SK-N-DZ (cell line): ENCODE results near the gene LYPD6B. TPM values are rescaled to one million over a fixed set of nuclear protein-coding genes. Genes with fewer than 3 reads are reported as not detected.

Experiments used
- DNase-seq: peaks from one replicate; pipeline ENCODE4 v3.0.0-alpha.2; 2015; ENCODE audit warnings: low spot score
- polyA plus RNA-seq, 2 experiments: library from polyadenylated mRNA; depleted of rRNA; stranded (reverse); fragments of >200 nt; gene quantifications; 2 replicates each; pipeline ENCODE4 v1.2.3, GENCODE V29; 2014

LYPD6B gene
- 0.13 TPM in 1 of 2 replicates, not detected in the other for polyA plus RNA-seq (2014; cell fraction: cytosol; rRNA removed)
- polyA plus RNA-seq (2014; cell fraction: nucleus; rRNA removed): 0.14 and 0.38 TPM in 2 replicates

DNA sequence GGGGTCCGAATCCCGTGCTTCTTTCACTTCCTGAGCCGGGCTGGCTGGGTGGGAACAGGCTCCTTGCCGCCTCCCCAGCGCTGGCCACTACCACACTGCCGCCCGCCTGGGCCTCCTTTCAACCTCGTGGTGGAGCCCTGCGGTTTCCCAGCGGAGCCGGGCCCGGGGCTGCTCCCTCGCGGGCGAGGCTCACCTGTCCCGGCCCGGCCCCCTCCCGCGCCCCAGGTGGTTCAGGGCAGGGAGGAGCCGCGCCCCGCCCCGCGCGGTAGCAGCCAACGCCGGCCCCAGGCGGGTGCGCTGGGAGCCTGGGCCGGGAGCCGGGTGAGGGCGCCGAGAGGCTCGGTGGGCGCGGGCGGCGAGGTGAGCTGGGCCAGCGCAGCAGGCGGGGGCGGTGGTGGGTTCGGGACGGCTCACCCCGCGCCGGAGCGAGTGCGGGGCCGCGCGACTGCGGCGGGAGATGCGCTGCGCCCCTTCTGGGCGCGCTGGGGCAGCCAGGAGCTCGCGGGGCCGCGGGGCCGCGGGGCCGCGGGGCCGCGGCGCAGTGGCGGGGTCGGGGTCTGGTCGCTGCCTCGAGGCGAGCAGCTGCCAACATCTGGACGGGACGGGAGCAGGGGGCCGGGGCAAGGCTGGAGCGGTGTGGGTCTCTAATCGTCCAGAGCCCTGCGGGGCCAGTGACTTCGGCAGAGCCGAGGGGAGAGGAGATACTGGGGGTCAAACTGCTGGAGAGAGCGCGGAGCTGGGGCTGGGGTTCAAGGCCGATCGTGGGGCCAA is at the start of gene LYPD6B:
Gene LYPD6B, plus strand, starts transcription at position 258 of the 771 bp plus-strand sequence. CDS start 92,250 bp downstream, outside the sequence.
- DNase-seq: no peak

GRCh38 chr2:148989882-148990493 is 48.5 kb upstream of the LYPD6B start:
- peak; percentile 69 for DNase-seq

DNA sequence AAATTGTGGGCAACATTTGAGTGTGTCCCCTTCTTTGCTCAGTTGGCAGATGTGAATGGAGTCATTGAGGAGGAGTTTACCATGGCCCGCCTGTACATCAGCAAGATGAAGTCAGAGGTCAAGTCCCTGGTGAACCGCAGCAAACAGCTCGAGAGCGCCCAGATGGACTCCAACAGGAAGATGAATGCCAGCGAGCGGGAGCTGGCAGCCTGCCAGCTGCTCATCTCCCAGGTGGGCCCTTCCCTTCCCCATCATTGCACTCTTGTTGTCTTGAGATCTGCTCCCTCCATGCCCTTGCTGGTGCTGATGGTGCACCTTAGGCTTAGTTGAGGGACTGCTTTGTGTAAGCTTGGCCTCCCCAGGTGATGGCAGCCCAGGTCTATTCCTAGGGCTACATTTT is 47.5 kb upstream of the LYPD6B start:
- DNase-seq: no peak

- DNase-seq: no peak
These were observed 46.1 kb upstream of the LYPD6B start for GRCh38 chr2:148992448-148992847.

GRCh38 chr2:148993351-148993750 is 45.1 kb upstream of the LYPD6B start:
- DNase-seq: no peak

DNA sequence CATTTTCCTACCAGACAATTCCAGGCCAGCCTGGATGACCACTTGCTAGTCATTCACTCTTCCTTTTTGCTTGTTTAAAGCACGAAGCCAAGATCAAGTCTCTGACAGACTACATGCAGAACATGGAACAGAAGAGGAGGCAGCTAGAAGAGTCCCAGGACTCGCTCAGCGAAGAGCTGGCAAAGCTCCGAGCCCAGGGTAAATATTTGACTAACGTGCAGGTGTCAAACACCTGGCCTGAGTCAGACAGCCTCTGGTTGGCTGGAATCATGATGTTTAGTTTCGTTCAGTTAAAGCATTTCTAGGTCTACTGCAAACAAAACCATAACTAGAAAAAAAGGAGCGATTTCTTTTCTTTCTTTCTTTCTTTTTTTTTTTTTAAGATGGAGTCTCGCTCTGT is 44.2 kb upstream of the LYPD6B start:
- DNase-seq: no peak

DNA sequence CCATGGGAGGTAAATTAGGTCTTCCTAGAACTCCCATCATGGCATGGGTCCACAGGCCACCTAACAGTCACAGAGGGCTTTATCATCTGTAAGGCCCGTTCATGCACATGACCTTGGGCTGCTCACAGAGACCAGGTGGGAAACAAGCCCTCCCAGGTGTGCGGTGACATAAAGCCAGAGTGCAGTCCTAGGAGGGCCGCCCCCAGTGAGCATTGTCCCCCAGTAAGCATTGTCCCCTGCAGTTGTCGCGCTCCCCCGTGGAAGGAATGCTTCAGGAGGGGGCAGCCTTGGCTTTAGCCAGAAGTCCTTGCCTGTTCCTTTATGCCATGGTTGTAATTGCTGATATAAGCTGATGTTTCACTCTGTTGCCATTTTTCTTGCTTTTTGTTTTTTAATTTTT is 41.7 kb upstream of the LYPD6B start:
- DNase-seq: no peak

DNA sequence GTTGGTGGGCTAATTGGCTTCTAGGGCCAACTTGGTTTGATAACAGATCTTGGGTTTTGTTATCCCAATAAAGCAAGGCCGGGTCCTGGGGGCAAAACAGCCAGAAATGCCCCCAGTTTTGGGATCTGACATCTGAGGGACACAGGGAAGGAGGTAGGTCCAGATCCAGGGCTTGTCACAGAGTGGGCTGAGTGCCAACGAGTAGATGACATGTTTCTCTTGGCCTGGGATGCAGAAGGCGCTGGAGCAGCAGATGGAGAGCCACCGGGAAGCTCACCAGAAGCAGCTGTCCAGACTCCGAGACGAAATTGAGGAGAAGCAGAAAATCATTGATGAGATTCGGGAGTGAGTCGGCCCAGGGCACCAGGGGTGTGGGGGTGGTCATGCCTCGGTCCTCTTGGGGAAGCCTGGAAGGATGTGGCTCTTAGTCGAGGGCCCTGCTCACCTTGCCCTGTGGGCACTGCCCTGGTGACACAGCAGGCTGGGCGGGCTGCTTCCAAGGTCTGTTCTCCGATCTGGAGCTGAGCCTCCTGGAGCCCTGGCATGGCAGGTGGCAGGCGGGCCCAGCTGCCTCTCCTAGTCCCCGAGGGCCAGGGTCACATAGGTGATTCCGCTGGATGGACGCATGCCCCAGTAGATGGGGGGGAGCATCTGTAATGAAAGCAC is 40.2 kb upstream of the LYPD6B start:
- DNase-seq: no peak

DNA sequence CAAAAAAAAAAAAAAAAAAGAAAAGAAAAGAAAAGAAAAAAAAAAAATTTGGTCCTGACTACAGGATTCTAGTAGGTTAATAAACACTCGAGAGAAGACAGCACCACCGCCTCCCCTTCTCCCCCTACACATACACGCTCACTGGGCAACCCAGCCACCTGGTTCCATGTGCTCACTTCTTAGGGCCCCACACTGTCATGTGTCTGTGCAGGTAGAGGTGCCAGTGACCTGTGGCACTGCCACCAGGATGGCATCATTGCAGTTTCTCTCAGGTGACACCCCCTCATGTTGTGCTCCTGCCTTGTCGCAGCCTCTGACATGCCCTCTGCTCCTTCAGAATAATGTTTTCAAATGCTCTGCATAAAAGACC is 39.7 kb upstream of the LYPD6B start:
- DNase-seq: no peak

DNA sequence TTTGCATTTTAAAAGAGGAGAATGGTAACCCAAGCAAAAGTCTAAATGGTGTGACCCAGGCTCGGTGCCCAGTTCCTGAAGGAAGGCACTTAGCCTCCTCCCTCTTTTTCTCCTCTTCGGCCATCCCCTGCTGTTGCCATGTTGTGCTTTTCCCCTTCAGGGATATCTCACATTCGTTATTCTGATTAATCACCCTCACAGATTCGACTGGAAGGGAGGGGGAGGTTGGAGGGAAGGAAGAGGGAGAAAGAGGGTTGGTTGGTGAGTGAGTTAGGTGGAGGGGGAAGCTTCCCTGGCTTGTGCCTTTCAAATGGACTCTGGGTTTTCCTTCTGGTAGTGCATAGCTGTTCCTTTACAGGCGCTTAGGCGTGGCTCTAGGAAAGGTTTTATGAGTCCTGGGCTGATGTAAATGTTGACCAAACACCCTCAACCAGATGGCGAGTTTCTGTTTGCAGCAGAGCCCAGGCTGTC is 39.0 kb upstream of the LYPD6B start:
- no peak for DNase-seq

DNA sequence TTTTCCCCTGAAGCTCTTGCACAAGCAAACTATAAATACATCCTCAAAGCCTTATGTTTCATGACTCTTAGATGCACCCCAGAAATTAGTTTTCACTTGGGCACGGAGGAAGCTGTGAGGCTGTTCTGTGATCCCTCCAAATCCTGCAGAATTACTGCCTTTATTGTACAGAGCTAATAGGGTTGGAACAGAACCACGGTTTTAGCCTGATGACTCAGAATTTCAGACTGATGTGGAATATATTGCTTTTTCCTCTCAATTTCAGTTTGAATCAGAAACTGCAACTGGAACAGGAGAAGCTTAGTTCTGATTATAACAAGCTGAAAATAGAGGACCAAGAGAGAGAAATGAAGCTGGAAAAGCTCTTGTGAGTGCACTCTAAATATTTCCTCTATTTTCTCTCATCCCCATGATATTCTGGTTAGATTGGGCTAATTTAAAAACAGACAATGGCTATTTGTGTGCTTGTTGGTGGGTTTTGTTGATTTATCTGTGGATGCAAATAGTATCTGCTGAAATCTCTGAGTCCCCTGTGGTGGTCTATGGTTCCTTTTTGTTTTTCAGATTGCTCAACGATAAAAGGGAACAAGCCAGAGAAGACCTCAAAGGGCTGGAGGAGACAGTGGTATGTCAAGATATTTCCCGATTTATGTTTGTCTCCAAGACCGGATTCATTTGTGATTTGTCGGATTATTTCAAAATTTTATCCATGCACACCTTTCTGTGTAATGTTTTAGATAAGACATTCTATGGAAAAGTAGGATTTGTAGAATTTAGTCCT is 38.2 kb upstream of the LYPD6B start:
- DNase-seq: no peak

DNA sequence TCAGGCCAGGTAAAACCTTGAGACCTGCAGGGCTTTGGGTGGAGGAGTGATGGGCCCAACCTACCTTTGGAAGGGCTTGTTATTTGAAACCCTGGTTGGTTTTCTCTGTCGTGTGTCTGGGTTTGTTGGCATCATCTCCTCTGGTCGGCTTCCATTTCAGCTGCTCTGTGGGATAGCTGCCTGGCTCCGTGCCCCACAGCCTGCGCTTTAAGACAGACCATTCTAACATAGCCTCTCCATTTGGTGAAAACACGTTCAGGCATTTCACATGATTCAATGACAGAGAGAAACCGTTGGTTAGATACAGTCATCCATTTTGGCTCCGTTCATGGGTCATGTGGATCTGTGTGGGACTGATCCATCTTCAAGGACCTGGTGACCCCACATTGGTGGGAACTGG is 37.0 kb upstream of the LYPD6B start:
- DNase-seq: no peak

GRCh38 chr2:149002378-149002890 is 36.1 kb upstream of the LYPD6B start:
- DNase-seq: no peak

GRCh38 chr2:149002891-149003740 is 35.4 kb upstream of the LYPD6B start:
- DNase-seq: no peak

DNA sequence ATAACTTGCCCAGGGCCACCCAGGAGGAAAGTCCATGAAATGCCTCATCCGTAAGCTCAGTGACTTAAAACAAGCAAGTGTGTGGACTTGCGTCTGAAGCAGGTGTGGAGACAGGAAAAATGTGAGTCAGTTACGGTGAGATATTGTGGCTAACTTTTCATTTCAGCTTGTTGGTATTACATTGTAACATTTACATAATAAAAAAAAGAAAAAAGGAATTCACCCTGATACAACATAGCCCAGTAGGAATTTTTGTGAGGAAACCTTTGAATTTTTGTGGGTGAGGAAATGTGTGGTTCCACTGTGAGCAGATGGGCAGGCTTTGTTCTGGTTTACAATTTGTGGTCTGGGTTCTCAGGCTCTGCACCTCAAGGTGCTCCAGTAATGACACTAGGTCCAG is 33.7 kb upstream of the LYPD6B start:
- DNase-seq: no peak

- no peak for DNase-seq
These were observed 32.9 kb upstream of the LYPD6B start for GRCh38 chr2:149005471-149006077.

DNA sequence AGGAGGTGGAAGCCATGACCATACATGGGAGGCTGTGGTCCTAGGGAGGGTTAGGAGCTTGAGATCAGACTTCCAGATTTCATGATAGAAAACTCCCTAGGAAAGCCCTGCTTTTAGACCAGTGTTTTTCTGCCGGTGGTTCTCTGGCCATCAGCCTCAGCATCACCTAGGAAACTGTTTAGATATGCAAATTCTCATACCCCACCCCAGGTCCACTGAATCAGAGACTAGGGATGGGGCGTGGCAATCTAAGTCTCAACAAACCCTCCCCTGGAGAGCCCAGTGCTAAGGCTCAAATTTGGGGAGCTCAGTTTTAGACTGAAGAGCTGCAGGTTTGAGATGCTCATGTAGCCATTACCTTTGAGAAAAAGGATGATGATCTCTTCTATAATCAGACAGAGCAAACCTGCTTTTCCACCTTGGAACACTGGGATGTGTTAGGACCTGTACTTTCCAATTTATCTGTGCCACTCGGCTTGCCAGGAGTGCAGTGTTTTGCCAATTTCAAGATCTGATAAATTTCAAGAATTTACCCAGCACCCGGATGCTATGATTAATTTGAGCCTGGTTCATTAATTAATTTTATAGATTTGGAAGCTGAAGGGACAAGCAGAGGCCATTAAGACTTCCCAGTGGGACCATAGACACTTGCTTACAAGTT is 31.5 kb upstream of the LYPD6B start:
- no peak for DNase-seq

DNA sequence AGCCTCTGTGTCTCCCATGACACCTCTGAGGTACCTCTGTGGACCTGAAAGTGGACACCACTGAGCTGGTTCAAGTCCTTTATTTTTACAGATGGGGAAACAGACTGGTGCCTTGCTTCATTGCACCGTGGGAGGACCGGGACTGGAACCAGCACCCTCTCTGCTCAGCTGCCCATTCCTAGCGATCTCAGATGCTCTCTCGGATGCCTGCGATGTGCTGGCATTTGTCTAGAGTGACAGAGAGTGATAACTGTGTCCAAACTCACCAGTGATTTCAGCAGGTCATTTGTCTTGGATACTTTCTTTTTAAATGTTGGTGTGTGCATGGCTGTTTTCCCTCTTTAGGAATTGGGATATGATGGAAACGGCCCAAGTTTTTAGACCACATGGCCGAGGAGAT is 30.1 kb upstream of the LYPD6B start:
- DNase-seq: no peak
